NCI-H1417 (cell line): ENCODE data around the gene RSPO3.
"Not testable (repeated sequence)": the region's sequence is repeated elsewhere in the genome, so short reads cannot be mapped to it uniquely, and the experiment has no call there.

Source experiments
- DNase-seq, 3 experiments: peaks; one replicate each; lab custom pipeline; 2025; lab: John Stamatoyannopoulos, UW

RSPO3 gene

GRCh38 chr6:127205036-127205435, 86.6 kb downstream of the RSPO3 start:
- DNase-seq, result no peak

GRCh38 chr6:127206531-127207095, 88.1 kb downstream of the RSPO3 start:
- no peak for DNase-seq

DNA sequence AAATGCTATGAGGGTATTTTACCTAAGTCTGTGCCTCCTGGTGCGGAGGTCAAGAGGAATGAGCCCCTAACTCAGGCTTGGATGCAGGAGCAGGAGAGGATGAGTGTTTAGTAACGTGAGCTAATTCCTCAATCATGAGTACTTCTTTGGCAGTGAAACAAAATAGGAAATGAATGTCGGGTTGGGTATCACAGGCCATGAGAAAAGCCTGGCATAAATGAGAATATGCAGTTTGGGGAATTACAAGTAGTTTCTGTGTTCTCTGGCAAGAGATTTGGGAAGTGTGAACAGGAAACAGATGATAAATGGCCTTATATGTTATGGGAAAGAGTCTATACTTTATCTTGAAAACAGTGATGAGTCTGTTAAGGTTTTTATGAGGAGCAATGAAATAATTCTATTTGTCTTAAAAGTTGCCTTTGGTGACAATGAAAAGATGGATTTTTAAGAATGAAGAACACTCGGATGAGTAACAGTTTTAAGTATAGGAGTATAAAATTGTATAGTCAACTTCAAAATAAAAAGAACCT, 89.2 kb downstream of the RSPO3 start:
- DNase-seq, result peak in 1 of 3 experiments; percentile 6

DNA sequence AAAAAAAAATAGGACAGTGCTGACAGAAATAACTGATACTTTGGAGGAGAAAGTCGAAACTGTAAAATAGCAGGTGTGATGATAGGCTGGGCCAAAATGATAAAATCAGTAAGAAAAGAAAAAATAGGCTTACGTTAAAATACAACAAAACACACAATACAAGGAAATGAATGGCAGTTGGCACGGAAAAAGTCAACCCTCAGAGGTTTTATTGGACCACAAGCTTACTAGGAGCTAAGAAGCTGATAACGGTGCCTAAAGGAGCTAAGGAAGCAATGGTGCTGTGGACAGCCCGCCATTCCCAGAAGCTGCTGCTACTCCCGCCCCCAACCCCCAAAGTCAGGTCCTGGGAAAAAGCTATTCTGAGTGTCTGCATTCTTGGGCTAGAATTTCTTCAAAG, 92.3 kb downstream of the RSPO3 start:
- DNase-seq, result no peak

GRCh38 chr6:127212376-127212775, 93.9 kb downstream of the RSPO3 start:
- no peak for DNase-seq

DNA sequence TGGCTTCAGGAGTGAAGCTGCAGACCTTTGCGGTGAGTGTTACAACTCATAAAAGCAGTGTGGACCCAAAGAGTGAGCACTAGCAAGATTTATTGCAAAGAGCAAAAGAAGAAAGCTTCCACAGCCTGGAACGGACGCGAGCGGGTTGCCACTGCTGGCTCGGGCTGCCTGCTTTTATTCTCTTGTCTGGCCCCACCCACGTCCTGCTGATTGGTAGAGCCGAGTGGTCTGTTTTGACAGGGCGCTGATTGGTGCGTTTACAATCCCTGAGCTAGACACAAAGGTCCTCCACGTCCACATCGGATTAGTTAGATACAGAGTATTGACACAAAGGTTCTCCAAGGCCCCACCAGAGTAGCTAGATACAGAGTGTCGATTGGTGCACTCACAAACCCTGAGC, 95.6 kb downstream of the RSPO3 start:
- DNase-seq, result not testable (repeated sequence)

DNA sequence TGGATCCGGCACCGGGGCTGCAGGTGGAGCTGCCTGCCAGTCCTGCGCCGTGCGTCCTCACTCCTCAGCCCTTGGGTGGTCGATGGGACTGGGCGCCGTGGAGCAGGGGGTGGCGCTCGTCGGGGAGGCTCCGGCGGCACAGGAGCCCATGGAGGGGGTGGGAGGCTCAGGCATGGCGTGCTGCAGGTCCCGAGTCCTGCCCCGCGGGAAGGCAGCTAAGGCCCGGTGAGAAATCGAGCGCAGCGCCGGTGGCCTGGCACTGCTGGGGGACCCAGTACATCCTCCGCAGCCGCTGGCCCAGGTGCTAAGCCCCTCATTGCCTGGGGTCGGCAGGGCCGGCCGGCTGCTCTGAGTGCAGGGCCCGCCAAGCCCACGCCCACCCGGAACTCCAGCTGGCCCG, 96.1 kb downstream of the RSPO3 start:
- DNase-seq, result not testable (repeated sequence)

DNA sequence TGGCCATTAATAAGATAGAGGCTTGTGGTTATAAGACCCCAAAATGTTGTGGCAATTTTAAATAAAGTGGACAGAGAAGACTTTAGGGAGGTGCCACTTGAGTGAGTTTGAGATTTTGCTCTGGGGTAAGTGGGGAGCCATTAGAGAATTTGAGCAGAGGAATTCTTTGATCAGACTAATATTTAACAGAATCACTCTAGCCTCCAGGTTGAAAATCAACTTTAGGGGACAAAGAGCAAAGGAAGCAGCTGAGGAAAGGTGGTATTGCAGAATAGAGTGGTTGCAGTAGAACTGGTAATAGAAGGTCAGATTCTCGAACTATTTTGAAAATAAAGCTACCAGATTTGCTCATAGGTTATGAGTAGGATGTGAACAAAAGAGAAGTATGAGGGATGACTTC, 97.5 kb downstream of the RSPO3 start:
- no peak for DNase-seq

DNA sequence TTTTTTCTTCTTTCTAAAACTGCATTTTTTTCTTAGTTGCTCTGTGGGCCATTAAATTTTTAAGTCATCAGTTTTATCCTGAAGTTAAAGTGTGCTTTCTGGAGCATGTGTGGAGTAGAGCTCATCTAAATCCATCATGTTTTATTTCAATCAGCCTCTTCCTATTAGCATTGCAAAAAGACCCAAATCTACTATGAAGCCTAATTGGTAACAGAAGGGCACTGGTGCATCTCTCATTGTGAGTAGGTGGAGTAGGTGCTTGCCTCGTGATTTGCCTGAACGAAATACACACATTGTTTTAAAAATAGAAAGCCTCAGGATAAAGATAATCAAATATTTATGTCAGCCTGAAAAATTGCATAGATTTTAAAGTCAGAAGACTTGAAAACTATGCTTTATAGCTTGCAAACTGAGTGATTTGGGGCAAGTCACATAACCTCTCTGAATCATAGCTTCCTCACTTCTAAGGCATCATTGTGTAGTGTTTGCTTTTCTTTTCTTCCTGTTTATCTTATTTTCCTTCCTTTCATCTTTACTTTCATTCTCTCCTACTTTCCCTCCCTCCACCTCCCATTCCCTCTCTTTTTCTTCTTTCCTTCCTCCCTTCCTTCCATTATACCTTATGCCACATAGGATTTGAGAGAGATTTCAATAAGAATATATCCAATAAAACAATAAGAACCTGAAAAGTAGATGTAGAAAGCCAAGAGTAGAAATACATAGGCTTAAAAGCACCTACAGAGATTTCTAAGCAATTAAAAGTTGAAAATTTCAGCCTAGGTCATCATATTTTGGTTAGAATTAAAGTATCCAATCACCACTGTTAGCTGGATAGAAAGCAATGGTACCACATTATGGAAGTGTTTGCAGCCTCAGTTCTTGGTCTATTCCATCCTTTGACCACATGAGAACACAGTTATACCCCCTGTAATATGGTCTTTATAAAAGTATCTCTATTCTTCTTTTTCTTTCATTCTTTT, 98.6 kb downstream of the RSPO3 start:
- DNase-seq, result no peak

- DNase-seq, result no peak
These were observed 101.4 kb downstream of the RSPO3 start for GRCh38 chr6:127219869-127220268.

GRCh38 chr6:127221201-127221600, 102.7 kb downstream of the RSPO3 start:
- DNase-seq, result no peak

DNA sequence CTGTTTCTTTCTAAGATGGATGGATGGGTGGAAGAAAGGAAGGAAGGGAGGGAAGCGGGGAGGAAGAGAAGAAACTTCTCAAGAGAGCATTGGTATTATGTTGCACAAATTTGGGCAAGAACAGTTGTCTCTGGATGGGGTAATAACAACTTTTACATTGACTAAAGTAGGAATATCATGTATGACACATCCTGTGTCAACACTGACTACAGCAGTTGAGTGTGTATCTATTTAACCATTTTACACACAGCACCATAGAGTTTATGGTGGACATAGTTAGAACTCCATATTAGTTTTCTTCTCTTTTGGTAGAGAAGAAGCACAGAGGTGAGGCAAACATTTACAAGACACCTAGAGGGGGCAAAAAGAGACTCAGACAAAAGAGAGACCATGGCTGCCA, 103.9 kb downstream of the RSPO3 start:
- no peak for DNase-seq

GRCh38 chr6:127225497-127225896, 107.0 kb downstream of the RSPO3 start:
- DNase-seq, result no peak

GRCh38 chr6:127233819-127234218, 115.3 kb downstream of the RSPO3 start:
- not testable (repeated sequence) for DNase-seq

GRCh38 chr6:127243501-127243900, 125.0 kb downstream of the RSPO3 start:
- DNase-seq, result no peak
